Measurements from ENCODE around the gene MED9. TPM values are rescaled to one million over a fixed set of nuclear protein-coding genes. Genes with fewer than 3 reads are reported as not detected.

MED9 gene
- total and polyA plus RNA-seq, 9 donors = 11.5 to 15.7 (median 13.8) TPM

GRCh38 chr17:17433000-17433703 is 43.6 kb upstream of the MED9 start:
- H3K27me3 ChIP-seq = no peaks in the 10 kb centered on the region
- H3K4me1 ChIP-seq (ENCODE audit: insufficient read depth) = no peaks in the 10 kb centered on the region
- H3K9me3 ChIP-seq = no peaks in the 10 kb centered on the region
- intact Hi-C loops (cut with DNase I) = no loop called here
- no peak for DNase-seq
- H3K36me3 ChIP-seq = no peaks in the 10 kb centered on the region
- TF ChIP-seq POLR2A (IDR thresholded peaks at IDR 0.05) = no peak
- TF ChIP-seq CTCF (IDR thresholded peaks at IDR 0.05) = no peak
- TF ChIP-seq EP300 (IDR thresholded peaks at IDR 0.05) = no peak
- H3K27ac ChIP-seq = no peak overlapping the region
- 44 to 58% (median 56%) methylated on average over 6 of the region's 6 CpGs for WGBS, 3 donors
- H3K4me3 ChIP-seq = no peak overlapping the region

- H3K27ac ChIP-seq = no peak overlapping the region
- 50 to 64% (median 62%) methylated on average over 2 of the region's 2 CpGs for WGBS, 3 donors
Observed at GRCh38 chr17:17434477-17434876, 42.3 kb upstream of the MED9 start.

GRCh38 chr17:17435323-17435722 is 41.5 kb upstream of the MED9 start:
- 21 to 31% (median 29%) methylated on average over 4 of the region's 4 CpGs for WGBS, 3 donors
- Histone ChIP-seq H3K36me3 (no peaks in the 10 kb centered on the region), H3K4me3 (no peak overlapping the region), H3K27me3 (no peaks in the 10 kb centered on the region), H3K27ac (no peak overlapping the region), H3K9me3 (no peaks in the 10 kb centered on the region), H3K4me1 (ENCODE audit: insufficient read depth) (no peaks in the 10 kb centered on the region)
- TF ChIP-seq EP300 (IDR thresholded peaks at IDR 0.05) (no peak), POLR2A (IDR thresholded peaks at IDR 0.05) (no peak), CTCF (IDR thresholded peaks at IDR 0.05) (no peak)
- DNase-seq = no peak
- intact Hi-C loops (cut with DNase I) = no loop called here

More at GRCh38 chr17:17434477-17434876, 42.3 kb upstream of the MED9 start:
- no peak for TF ChIP-seq EP300 (IDR thresholded peaks at IDR 0.05)
- TF ChIP-seq POLR2A (IDR thresholded peaks at IDR 0.05) = no peak
- no peak for TF ChIP-seq CTCF (IDR thresholded peaks at IDR 0.05)
- no peaks in the 10 kb centered on the region for H3K27me3 ChIP-seq
- no peaks in the 10 kb centered on the region for H3K36me3 ChIP-seq
- no peaks in the 10 kb centered on the region for H3K9me3 ChIP-seq
- DNase-seq = no peak
- intact Hi-C loops (cut with DNase I) = no loop called here
- H3K4me1 ChIP-seq (ENCODE audit: insufficient read depth) = no peaks in the 10 kb centered on the region
- H3K4me3 ChIP-seq = no peak overlapping the region

GRCh38 chr17:17437461-17437860 is 39.3 kb upstream of the MED9 start:
- no peak for DNase-seq
- H3K27ac ChIP-seq = no peak overlapping the region
- WGBS, 3 donors = 87 to 93% (median 89%) methylated on average over 9 of the region's 9 CpGs
- TF ChIP-seq EP300 (IDR thresholded peaks at IDR 0.05) (no peak), CTCF (IDR thresholded peaks at IDR 0.05) (no peak), POLR2A (IDR thresholded peaks at IDR 0.05) (no peak)
- no peaks in the 10 kb centered on the region for H3K9me3 ChIP-seq
- intact Hi-C loops (cut with DNase I) = no loop called here
- H3K4me3 ChIP-seq = no peak overlapping the region
- H3K27me3 ChIP-seq = no peaks in the 10 kb centered on the region
- no peaks in the 10 kb centered on the region for H3K4me1 ChIP-seq (ENCODE audit: insufficient read depth)
- no peaks in the 10 kb centered on the region for H3K36me3 ChIP-seq
